Cardiac fibroblast (primary cell): ENCODE data around the gene CACNA2D3.

Source experiments
- DNase-seq, 2 donors: peaks; one replicate each; pipeline versions ENCODE4 v3.0.0 to v3.0.0-alpha.2; 2010; ENCODE audit warnings: low read depth in 2 of 2
- H3K4me3 ChIP-seq, 2 donors: replicated peaks in 1 of 2; 1 replicate in 1 of 2; 2 replicates in 1 of 2; pipeline ENCODE4 v1.5.1; 2011; ENCODE audit warnings: low read depth in 2 of 2, low read length in 2 of 2, mild to moderate bottlenecking in 2 of 2, moderate library complexity in 1 of 2
- CTCF ChIP-seq: IDR thresholded peaks from one replicate; pipeline ENCODE4 v1.5.1; 2011; ENCODE audit warnings: low read depth, mild to moderate bottlenecking, low read length, inconsistent platforms

Gene CACNA2D3

GRCh38 chr3:54538346-54538745 lies 416.0 kb downstream of the CACNA2D3 start:
- no peak for TF ChIP-seq CTCF
- H3K4me3 ChIP-seq = no peak overlapping the region
- DNase-seq = no peak

- DNase-seq = no peak
- H3K4me3 ChIP-seq = no peak overlapping the region
- TF ChIP-seq CTCF = no peak
Observed at GRCh38 chr3:54541369-54541768, 419.0 kb downstream of the CACNA2D3 start.

GRCh38 chr3:54543446-54543845 lies 421.1 kb downstream of the CACNA2D3 start:
- H3K4me3 ChIP-seq = no peak overlapping the region
- no peak for TF ChIP-seq CTCF
- DNase-seq = no peak

- DNase-seq = no peak
- no peak for TF ChIP-seq CTCF
Observed at GRCh38 chr3:54547051-54547450, 424.7 kb downstream of the CACNA2D3 start.

GRCh38 chr3:54547846-54548245 lies 425.5 kb downstream of the CACNA2D3 start:
- TF ChIP-seq CTCF = no peak
- DNase-seq = no peak
- no peak overlapping the region for H3K4me3 ChIP-seq

More at GRCh38 chr3:54547051-54547450, 424.7 kb downstream of the CACNA2D3 start:
- H3K4me3 ChIP-seq = no peak overlapping the region

GRCh38 chr3:54549607-54550220 lies 427.4 kb downstream of the CACNA2D3 start:
- TF ChIP-seq CTCF = no peak
- no peak for DNase-seq
- H3K4me3 ChIP-seq = no peak overlapping the region
